Breast epithelium (tissue), 4 donors: Measurements from ENCODE around the gene PIK3CB. TPM values are rescaled to one million over a fixed set of nuclear protein-coding genes. Genes with fewer than 3 reads are reported as not detected.

ENCODE experiments used
- DNase-seq, 2 donors: peaks; one replicate each; pipeline ENCODE4 v3.0.0-alpha.2; 2019; ENCODE audit warnings: low spot score in 2 of 2
- H3K27ac ChIP-seq, 2 donors: fragments of 200-600 bp; sonication (generic) in 1 of 2; one replicate each; pipeline ENCODE4 v1.5.1; 2016 to 2019; ENCODE audit warnings: mild to moderate bottlenecking in 1 of 2
- H3K27me3 ChIP-seq, 2 donors: fragments of 200-600 bp; sonication (generic) in 1 of 2; one replicate each; pipeline versions ENCODE4 v1.5.1 to v1.6.0; 2017 to 2019; ENCODE audit warnings: control low read depth in 1 of 2, mild to moderate bottlenecking in 1 of 2
- H3K36me3 ChIP-seq: fragments of 200-600 bp; one replicate; pipeline ENCODE4 v1.5.1; 2019
- H3K4me1 ChIP-seq, 2 donors: fragments of 200-600 bp; sonication (generic); one replicate each; pipeline ENCODE4 v1.5.1; 2016 to 2019; ENCODE audit warnings: control low read depth in 1 of 2
- H3K4me3 ChIP-seq, 3 donors: fragments of 200-600 bp; sonication (generic); 1 replicate in 2 of 3; 2 replicates in 1 of 3; pipeline ENCODE4 v1.5.1; 2016 to 2019; ENCODE audit warnings: mild to moderate bottlenecking in 3 of 3, moderate library complexity in 2 of 3
- H3K9me3 ChIP-seq, 2 donors: fragments of 200-600 bp; sonication (generic) in 1 of 2; one replicate each; pipeline ENCODE4 v1.5.1; 2016 to 2019; ENCODE audit warnings: control low read depth in 1 of 2
- POLR2A ChIP-seq: fragments of 450-650 bp; IDR thresholded peaks from one replicate; pipeline ENCODE4 v1.6.1; 2016; ENCODE audit warnings: antibody characterized with exemption, mild to moderate bottlenecking, moderate library complexity
- POLR2AphosphoS5 ChIP-seq, 3 donors: sonication (generic); formaldehyde crosslinking; IDR thresholded peaks; one replicate each; pipeline ENCODE4 v1.6.1; 2017; ENCODE audit warnings: antibody characterized with exemption in 3 of 3
- intact Hi-C: fragments of 100-400 bp; cut with DNase I; formaldehyde crosslinking; loops from one replicate; pipeline ENCODE4 v1.15.1; 2023; ENCODE audit warnings: low total_unique reads
- total RNA-seq, 3 donors: library from RNA; depleted of rRNA; stranded (reverse); fragments of >200 nt; gene quantifications; one replicate each; pipeline ENCODE4 v1.1.0, GENCODE V29; 2016
- TF ChIP-seq, protein P1 (sequence below), 3 donors: fragments of 450-650 bp; IDR thresholded peaks; one replicate each; pipeline ENCODE4 v1.5.1; 2016 to 2017; ENCODE audit warnings: antibody characterized with exemption in 3 of 3, mild to moderate bottlenecking in 3 of 3, moderate library complexity in 3 of 3

Gene PIK3CB
- total RNA-seq, 3 donors from 2014 or later = 30.5 to 46.2 (median 31.7) TPM

DNA sequence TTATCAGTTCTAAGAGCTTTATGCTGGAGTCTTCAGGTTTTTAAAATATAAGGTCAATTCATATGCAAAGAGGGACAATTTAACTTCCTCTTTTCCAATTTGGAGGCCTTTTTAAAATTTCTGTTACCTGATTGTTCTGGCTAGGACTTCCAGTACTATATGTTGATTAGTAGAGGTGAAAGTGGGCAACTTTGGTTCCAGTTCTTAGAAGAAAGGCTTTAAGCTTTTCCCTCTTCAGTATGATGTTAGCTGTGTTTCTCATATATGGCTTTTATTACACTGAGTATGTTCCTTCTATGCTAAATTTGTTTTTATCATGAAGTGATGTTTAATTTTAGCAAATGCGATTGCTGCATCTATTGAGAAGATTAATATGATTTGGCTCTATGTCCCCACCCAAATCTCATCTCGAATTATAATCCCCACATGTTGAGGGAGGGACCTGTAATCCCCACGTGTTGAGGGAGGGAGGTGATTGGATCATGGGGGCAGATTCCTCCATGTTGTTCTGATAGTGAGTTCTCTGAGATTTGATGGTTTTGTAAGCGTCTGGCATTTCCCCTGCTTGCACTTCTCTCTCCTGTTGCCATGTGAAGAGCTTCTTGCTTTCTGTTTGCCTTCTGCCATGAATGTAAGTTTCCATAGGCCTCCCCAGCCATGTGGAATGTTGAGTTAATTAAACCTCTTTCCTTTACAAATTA, 192.4 kb downstream of the PIK3CB start:
- DNase-seq = no peak
- TF ChIP-seq, protein P1, sequence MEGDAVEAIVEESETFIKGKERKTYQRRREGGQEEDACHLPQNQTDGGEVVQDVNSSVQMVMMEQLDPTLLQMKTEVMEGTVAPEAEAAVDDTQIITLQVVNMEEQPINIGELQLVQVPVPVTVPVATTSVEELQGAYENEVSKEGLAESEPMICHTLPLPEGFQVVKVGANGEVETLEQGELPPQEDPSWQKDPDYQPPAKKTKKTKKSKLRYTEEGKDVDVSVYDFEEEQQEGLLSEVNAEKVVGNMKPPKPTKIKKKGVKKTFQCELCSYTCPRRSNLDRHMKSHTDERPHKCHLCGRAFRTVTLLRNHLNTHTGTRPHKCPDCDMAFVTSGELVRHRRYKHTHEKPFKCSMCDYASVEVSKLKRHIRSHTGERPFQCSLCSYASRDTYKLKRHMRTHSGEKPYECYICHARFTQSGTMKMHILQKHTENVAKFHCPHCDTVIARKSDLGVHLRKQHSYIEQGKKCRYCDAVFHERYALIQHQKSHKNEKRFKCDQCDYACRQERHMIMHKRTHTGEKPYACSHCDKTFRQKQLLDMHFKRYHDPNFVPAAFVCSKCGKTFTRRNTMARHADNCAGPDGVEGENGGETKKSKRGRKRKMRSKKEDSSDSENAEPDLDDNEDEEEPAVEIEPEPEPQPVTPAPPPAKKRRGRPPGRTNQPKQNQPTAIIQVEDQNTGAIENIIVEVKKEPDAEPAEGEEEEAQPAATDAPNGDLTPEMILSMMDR (IDR thresholded peaks at IDR 0.05) = no peak
- TF ChIP-seq POLR2AphosphoS5 (IDR thresholded peaks at IDR 0.05) = no peak
- TF ChIP-seq POLR2A = no peak
- H3K9me3 ChIP-seq = peaks cover 22 to 54% of the 10 kb centered on the region in 2 donors
- H3K27ac ChIP-seq = no peak overlapping the region
- intact Hi-C loops = no loop called here
- H3K27me3 ChIP-seq = no peaks in the 10 kb centered on the region
- H3K4me1 ChIP-seq = no peaks in the 10 kb centered on the region
- H3K4me3 ChIP-seq = no peak overlapping the region
- no peaks in the 10 kb centered on the region for H3K36me3 ChIP-seq

DNA sequence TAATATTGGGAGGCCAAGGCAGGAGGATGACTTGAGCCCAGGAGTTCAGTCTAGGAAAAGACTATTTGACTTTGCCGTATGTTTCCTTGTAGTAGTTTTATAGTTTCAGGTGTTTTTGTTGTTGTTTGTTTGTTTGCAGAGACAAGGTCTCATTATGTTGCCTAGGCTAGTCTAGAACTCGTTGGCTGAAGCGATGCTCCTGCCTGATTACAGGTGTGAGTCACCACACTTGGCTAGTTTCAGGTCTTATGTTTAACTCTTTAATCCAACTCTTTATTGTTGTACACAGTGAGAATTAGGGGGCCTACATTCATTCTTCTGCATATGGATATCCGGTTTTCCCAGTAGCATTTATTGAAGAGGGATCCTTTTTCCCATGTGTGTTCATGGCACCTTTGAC, 194.2 kb downstream of the PIK3CB start:
- Histone ChIP-seq H3K9me3 (peaks cover 22 to 36% of the 10 kb centered on the region in 2 donors), H3K36me3 (no peaks in the 10 kb centered on the region), H3K4me1 (no peaks in the 10 kb centered on the region), H3K27me3 (no peaks in the 10 kb centered on the region), H3K27ac (no peak overlapping the region), H3K4me3 (no peak overlapping the region)
- TF ChIP-seq, protein P1 (IDR thresholded peaks at IDR 0.05) = no peak
- TF ChIP-seq POLR2AphosphoS5 (IDR thresholded peaks at IDR 0.05) (no peak), POLR2A (no peak)
- intact Hi-C loops = no loop called here
- DNase-seq = no peak

DNA sequence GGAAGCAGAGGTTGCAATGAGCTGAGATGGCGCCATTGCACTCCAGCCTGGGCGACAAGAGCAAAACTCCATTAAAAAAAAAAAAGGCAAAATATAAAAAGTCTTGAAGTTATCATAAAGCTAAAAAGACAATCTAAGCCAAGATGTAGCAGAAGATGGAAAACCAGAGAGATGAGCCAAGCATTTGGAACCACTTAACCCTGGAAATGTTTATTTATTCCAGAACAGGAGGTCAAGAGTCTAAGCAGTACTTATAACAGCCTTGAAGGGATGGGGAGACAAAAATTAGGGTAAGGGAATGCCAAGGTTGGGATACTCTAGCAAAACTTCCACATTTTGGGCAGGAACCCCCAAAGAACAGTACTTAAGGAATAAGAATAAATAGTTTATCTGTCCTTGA, 196.1 kb downstream of the PIK3CB start:
- TF ChIP-seq POLR2A = no peak
- TF ChIP-seq POLR2AphosphoS5 (IDR thresholded peaks at IDR 0.05) = no peak
- TF ChIP-seq, protein P1 (IDR thresholded peaks at IDR 0.05) = no peak
- no peak overlapping the region for H3K4me3 ChIP-seq
- H3K27ac ChIP-seq = no peak overlapping the region
- no peaks in the 10 kb centered on the region for H3K27me3 ChIP-seq
- peaks cover 8 to 17% of the 10 kb centered on the region in 2 donors for H3K9me3 ChIP-seq
- intact Hi-C loops = no loop called here
- H3K36me3 ChIP-seq = no peaks in the 10 kb centered on the region
- H3K4me1 ChIP-seq = no peaks in the 10 kb centered on the region
- DNase-seq = no peak

DNA sequence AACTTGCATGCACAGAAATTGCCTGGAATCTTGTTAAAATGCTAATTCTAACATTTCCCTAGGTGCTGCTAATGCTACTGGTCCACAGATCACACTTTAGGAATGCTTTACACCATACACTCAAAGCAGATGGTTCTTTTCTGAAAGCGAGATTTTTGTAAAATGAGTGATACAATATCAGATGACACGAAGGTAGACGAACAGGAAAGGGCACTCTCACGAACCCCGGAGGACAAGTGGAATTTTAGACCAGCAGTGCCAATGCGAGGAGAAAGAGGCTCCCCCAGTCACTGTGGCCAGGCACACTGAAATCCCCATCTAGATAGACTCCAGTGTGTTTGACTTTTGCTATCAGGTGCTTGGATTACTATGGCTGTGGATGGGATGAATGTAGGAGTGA, 205.2 kb downstream of the PIK3CB start:
- intact Hi-C loops = no loop called here
- Histone ChIP-seq H3K4me1 (no peaks in the 10 kb centered on the region), H3K4me3 (no peak overlapping the region), H3K27ac (no peak overlapping the region), H3K9me3 (no peaks in the 10 kb centered on the region), H3K27me3 (no peaks in the 10 kb centered on the region), H3K36me3 (no peaks in the 10 kb centered on the region)
- no peak for DNase-seq
- TF ChIP-seq, protein P1 (IDR thresholded peaks at IDR 0.05) = no peak
- TF ChIP-seq POLR2AphosphoS5 (IDR thresholded peaks at IDR 0.05) (no peak), POLR2A (no peak)

DNA sequence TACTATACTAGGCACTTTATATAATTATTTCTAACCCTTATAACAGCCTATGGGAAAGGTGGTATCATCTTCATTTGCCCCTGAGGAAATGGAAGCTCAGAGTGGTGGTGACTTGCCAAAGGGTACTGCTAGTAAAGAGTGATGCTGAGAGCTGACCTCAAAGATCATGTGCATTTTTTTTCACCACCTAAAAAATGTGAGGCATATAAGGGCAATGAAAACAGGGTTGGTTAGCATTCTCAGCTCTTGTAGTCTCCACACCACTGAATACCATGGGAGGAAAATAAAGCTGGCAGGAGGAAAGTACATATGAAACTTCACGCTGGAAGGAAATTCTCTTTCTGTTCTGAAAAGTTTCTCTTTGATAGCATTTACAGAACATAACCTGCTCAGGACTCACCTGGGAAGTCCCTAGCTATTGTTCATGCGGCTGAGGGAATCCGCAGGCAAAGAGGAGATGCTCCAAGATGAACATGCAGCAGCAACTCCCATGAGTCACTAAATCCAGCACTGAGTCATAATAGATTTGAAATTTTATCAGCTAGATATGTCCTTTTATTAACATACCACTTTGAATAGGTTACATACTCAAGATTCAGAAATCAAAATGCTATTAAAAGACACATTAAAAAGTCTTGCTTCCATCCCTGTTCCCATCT, 208.9 kb downstream of the PIK3CB start:
- TF ChIP-seq, protein P1 (IDR thresholded peaks at IDR 0.05) = no peak
- TF ChIP-seq POLR2A (no peak), POLR2AphosphoS5 (IDR thresholded peaks at IDR 0.05) (no peak)
- Histone ChIP-seq H3K27ac (no peak overlapping the region), H3K36me3 (no peaks in the 10 kb centered on the region), H3K4me3 (no peak overlapping the region), H3K9me3 (no peaks in the 10 kb centered on the region), H3K4me1 (no peaks in the 10 kb centered on the region), H3K27me3 (no peaks in the 10 kb centered on the region)
- no peak for DNase-seq
- intact Hi-C loops = no loop called here
